Fibroblast of the aortic adventitia (primary cell): ENCODE data around the gene PRF1. TPM values are rescaled to one million over a fixed set of nuclear protein-coding genes. Genes with fewer than 3 reads are reported as not detected.

Experiments used
- DNase-seq: peaks from one replicate; pipeline ENCODE4 v3.0.0-alpha.2; 2010; ENCODE audit warnings: low read depth
- H3K4me3 ChIP-seq: 2 replicates; pipeline ENCODE4 v1.5.1; 2011; ENCODE audit warnings: low read depth, mild to moderate bottlenecking, control low read depth, low read length, moderate library complexity
- total RNA-seq: library from RNA; depleted of rRNA; stranded (reverse); fragments of >200 nt; gene quantifications from 2 replicates; pipeline ENCODE4 v1.2.3, GENCODE V29; 2012; ENCODE audit warnings: low replicate concordance
- TF ChIP-seq, protein P1 (sequence below): IDR thresholded peaks from 2 replicates; pipeline ENCODE4 v1.5.1; 2011; ENCODE audit warnings: mild to moderate bottlenecking, low read length, control low read depth, inconsistent platforms; ENCODE audit not compliant: insufficient read depth

The PRF1 gene
- total RNA-seq, 1 donor: not detected

DNA sequence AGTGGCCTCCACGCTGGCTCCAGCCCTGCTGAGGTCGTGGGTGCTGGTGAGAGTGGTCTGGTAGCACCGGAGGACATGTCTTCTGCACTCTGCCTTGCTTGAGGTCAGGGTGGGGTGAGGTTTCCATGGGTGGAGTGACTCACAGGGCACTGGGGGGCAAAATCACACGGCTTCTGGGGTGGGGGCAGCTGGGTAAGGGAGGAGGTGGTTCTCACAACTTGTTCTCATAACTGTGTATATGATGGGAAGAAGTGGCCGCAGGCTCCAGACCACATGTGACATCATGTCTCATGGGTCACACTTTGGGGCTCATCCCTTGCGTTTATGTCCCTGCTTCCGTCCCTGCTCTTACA lies 884 bp upstream of the PRF1 start:
- no peak for DNase-seq
- TF ChIP-seq, protein P1, sequence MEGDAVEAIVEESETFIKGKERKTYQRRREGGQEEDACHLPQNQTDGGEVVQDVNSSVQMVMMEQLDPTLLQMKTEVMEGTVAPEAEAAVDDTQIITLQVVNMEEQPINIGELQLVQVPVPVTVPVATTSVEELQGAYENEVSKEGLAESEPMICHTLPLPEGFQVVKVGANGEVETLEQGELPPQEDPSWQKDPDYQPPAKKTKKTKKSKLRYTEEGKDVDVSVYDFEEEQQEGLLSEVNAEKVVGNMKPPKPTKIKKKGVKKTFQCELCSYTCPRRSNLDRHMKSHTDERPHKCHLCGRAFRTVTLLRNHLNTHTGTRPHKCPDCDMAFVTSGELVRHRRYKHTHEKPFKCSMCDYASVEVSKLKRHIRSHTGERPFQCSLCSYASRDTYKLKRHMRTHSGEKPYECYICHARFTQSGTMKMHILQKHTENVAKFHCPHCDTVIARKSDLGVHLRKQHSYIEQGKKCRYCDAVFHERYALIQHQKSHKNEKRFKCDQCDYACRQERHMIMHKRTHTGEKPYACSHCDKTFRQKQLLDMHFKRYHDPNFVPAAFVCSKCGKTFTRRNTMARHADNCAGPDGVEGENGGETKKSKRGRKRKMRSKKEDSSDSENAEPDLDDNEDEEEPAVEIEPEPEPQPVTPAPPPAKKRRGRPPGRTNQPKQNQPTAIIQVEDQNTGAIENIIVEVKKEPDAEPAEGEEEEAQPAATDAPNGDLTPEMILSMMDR: no peak

DNA sequence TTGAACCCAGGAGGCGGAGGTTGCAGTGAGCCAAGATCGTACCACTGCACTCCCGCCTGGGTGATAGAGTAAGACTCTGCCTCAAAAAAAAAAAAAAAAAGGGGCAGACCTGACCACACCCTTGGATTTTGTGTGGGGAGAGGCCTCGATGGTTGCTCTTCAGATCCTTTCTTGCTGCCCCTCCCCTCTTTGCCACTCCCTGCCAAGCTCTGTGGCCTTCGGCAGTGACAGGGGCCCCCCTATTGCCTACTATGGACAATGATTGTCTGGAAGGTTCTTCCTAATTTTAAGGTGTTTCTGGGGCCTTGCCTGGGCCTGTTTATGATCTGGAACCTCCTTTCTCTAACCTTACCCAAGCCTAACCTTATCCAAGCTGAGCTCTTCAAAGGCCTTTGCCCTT lies 795 bp downstream of the PRF1 start:
- TF ChIP-seq, protein P1: no peak
- DNase-seq: no peak

More for the DNA sequence above, 884 bp upstream of the PRF1 start:
- H3K4me3 ChIP-seq: no peak overlapping the region

DNA sequence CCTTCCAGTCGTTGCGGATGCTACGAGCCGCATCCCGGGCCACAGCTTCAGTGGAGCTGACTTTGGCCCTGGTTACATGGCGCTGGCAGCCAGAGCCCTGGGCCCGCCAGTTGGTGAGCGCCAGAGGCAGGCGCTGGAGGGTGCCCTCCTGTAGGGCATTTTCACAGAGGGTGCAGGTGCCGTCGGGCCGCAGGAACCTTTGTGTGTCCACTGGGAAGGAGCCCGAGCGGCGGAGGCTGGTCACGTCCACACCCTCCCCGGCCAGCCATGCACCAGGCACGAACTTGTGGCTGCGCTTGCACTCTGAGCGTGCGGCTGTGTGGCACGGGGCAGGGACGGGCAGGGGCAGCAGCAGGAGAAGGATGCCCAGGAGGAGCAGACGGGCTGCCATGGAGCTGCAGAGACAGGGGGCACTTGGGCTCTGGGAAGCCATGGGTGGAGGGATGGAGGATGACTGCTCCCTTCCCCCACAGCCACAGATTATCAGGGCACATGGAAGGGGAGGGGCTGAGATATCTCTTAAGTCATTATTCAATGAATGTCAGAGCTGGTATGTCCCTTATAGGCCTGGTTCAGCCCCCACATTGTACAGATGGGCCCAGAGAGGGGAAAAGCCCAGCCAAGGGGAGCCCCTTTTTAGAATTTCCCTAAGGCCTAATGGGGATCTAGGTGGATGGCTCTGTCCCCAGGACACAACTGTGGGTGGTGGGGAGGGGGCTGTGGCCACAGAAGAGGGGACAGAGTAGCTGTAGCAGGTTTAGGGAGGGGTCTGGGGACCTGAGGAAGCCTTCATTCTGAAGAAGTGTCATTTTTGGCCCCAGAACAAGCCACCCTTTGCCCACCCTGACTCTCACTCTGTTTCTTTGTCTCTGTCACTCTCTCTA lies 1.8 kb downstream of the PRF1 start:
- no peak overlapping the region for H3K4me3 ChIP-seq
- DNase-seq: no peak
- TF ChIP-seq, protein P1: no peak

More for the DNA sequence above, 795 bp downstream of the PRF1 start:
- no peak overlapping the region for H3K4me3 ChIP-seq

DNA sequence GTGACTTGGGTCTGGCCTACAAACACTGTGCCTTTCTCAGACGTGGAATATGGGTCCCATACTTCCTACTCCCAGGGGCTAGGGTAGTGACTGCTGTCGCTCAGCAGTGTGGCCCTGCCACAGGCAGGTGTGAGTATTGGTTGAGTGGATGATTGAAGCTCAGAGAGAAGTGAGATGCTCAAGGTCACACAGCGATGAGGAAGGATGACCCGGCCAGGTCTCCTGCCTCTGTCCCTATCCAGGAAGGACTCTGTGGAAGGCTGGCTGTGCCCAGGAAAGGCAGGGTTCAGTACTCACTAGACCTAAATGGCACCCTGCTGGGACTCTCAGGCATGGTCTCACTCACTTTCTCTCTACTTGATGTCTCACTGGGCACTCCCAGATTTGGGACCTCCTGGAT lies 2.8 kb downstream of the PRF1 start:
- no peak for DNase-seq
- TF ChIP-seq, protein P1: no peak

DNA sequence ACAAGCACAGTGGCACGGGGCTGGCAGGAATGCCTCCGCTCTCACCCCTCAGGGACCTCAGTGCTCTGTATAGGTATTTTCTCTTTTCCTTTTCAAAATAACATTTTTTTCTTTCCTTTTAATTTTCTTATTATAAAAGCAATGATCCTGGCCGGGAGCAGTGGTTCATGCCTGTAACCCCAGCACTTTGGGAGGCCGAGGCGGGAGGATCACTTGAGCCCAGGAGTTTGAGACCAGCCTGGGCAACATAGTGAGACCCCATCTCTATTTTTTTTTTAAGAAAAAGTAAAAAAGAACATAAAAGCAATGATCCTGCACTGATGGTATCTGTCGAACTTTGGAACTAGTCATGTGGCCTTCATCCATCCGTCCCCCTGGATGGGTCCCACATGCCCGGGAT lies 3.2 kb downstream of the PRF1 start:
- TF ChIP-seq, protein P1: no peak
- DNase-seq: no peak
- H3K4me3 ChIP-seq: no peak overlapping the region

More for the DNA sequence above, 2.8 kb downstream of the PRF1 start:
- H3K4me3 ChIP-seq: no peak overlapping the region

DNA sequence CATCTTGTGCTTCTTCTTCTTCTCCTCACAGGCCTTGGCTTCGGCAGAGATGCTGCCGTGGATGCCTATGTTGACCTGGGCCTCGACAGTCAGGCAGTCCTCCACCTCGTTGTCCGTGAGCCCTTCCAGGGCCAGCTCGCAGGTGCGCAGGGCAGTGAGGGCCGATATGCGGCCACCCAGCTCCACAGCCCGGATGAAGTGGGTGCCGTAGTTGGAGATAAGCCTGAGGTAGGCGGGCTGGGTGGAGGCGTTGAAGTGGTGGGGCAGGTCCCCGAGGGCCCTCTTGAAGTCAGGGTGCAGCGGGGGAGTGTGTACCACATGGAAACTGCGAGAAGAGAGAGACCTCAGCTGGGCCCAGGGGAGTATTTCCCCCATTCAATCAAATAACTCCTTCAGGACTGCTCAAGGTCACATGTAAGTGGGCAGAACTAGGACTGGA lies 3.7 kb downstream of the PRF1 start:
- TF ChIP-seq, protein P1: no peak
- no peak for DNase-seq
- no peak overlapping the region for H3K4me3 ChIP-seq
